ENCODE results near the gene EPB41. TPM values are rescaled to one million over a fixed set of nuclear protein-coding genes. Genes with fewer than 3 reads are reported as not detected.

The EPB41 gene
- total and polyA plus RNA-seq, 9 of the 15 experiments (the other 6 are each of a cell fraction or from before 2014, with no cell fraction given), result 3.7 to 213 (median 141) TPM

DNA sequence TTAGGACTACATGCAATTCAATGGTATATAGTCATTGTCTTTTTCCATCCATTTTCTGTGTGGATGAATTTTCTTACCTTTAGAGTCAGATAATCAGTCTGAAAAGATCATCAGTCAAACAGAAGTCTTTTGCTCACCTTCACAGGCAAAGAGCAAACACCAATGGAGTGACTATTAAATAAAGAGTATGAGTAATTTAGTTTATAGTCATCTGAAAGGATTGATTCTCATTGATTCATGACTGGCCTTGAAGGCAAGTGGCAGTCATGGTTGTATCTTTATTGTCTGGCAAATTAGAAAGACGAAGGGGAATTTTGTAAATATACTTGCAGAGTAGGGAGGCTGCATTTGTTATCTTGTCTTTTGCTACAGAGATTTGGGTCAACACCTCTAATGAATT, 89.9 kb downstream of the EPB41 start:
- TF ChIP-seq ZNF764 (CRISPR knock-in tag; IDR thresholded peaks at IDR 0.05; ENCODE audit: low read depth), result no peak
- no peak for TF ChIP-seq ZNF507 (tag; conservative IDR thresholded peaks at IDR 0.05)
- TF ChIP-seq, protein P1, sequence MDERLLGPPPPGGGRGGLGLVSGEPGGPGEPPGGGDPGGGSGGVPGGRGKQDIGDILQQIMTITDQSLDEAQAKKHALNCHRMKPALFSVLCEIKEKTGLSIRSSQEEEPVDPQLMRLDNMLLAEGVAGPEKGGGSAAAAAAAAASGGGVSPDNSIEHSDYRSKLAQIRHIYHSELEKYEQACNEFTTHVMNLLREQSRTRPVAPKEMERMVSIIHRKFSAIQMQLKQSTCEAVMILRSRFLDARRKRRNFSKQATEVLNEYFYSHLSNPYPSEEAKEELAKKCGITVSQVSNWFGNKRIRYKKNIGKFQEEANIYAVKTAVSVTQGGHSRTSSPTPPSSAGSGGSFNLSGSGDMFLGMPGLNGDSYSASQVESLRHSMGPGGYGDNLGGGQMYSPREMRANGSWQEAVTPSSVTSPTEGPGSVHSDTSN (CRISPR knock-in tag; IDR thresholded peaks at IDR 0.05; ENCODE audit: low read depth), result no peak
- TF ChIP-seq, protein P1 (tag; conservative IDR thresholded peaks at IDR 0.05; ENCODE audit: low read depth), result no peak
- no peak for TF ChIP-seq ZBTB7A (IDR thresholded peaks at IDR 0.05; ENCODE audit: borderline replicate concordance, control insufficient read depth, low read depth, low read length)
- TF ChIP-seq BMI1 (IDR thresholded peaks at IDR 0.05; ENCODE audit: low read length), result no peak
- TF ChIP-seq, protein P2, sequence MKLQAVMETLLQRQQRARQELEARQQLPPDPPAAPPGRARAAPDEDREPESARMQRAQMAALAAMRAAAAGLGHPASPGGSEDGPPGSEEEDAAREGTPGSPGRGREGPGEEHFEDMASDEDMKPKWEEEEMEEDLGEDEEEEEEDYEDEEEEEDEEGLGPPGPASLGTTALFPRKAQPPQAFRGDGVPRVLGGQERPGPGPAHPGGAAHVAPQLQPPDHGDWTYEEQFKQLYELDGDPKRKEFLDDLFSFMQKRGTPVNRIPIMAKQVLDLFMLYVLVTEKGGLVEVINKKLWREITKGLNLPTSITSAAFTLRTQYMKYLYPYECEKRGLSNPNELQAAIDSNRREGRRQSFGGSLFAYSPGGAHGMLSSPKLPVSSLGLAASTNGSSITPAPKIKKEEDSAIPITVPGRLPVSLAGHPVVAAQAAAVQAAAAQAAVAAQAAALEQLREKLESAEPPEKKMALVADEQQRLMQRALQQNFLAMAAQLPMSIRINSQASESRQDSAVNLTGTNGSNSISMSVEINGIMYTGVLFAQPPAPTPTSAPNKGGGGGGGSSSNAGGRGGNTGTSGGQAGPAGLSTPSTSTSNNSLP (IDR thresholded peaks at IDR 0.05; ENCODE audit: borderline replicate concordance, low read depth, low read length), result no peak
- TF ChIP-seq SREBF2 (CRISPR knock-in tag; IDR thresholded peaks at IDR 0.05), result no peak
- no peak for TF ChIP-seq EP400 (IDR thresholded peaks at IDR 0.05)
- TF ChIP-seq ZC3H11A (IDR thresholded peaks at IDR 0.05; ENCODE audit: low read depth, low read length), result no peak
- TF ChIP-seq DMBX1 (CRISPR knock-in tag; IDR thresholded peaks at IDR 0.05; ENCODE audit: borderline replicate concordance), result no peak
- TF ChIP-seq, protein P3, sequence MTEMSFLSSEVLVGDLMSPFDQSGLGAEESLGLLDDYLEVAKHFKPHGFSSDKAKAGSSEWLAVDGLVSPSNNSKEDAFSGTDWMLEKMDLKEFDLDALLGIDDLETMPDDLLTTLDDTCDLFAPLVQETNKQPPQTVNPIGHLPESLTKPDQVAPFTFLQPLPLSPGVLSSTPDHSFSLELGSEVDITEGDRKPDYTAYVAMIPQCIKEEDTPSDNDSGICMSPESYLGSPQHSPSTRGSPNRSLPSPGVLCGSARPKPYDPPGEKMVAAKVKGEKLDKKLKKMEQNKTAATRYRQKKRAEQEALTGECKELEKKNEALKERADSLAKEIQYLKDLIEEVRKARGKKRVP (CRISPR knock-in tag; IDR thresholded peaks at IDR 0.05), result no peak
- TF ChIP-seq ZNF184 (CRISPR knock-in tag; IDR thresholded peaks at IDR 0.05), result no peak
- TF ChIP-seq, protein P4, sequence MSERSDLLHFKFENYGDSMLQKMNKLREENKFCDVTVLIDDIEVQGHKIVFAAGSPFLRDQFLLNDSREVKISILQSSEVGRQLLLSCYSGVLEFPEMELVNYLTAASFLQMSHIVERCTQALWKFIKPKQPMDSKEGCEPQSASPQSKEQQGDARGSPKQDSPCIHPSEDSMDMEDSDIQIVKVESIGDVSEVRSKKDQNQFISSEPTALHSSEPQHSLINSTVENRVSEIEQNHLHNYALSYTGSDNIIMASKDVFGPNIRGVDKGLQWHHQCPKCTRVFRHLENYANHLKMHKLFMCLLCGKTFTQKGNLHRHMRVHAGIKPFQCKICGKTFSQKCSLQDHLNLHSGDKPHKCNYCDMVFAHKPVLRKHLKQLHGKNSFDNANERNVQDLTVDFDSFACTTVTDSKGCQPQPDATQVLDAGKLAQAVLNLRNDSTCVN (CRISPR knock-in tag; IDR thresholded peaks at IDR 0.05), result no peak
- no peak for TF ChIP-seq CAMTA2 (CRISPR knock-in tag; conservative IDR thresholded peaks at IDR 0.05)
- TF ChIP-seq RBFOX2 (IDR thresholded peaks at IDR 0.05; ENCODE audit: low read depth, low read length), result no peak
- Histone ChIP-seq H3K79me2 (ENCODE audit: control insufficient read depth, insufficient read depth, low read length) (0 out of 3 replicates have a peak, but pooled peaks cover 2% of the 10 kb centered on the region), H3K9me3 (replicated peaks; ENCODE audit: control insufficient read depth, insufficient read depth, low read depth, low read length) (no peaks in the 10 kb centered on the region), H3K9ac (ENCODE audit: insufficient read depth in 1 of 2, low read depth in 2 of 2, low read length in 2 of 2) (no peak overlapping the region), H3K9me1 (ENCODE audit: control insufficient read depth, insufficient read depth, low read length) (no peaks in the 10 kb centered on the region), H3K4me2 (ENCODE audit: insufficient read depth, low read length) (no peak overlapping the region), H3K27ac (ENCODE audit: extremely low read depth, low read depth, low read length) (no peak overlapping the region), H3K4me1 (replicated peaks in 1 of 2; ENCODE audit: control insufficient read depth in 2 of 2, insufficient read depth in 2 of 2, low read length in 2 of 2) (0 out of 5 replicates have a peak, but pooled peaks cover 0 to 4% of the 10 kb centered on the region in 2 experiments), H4K20me1 (replicated peaks; ENCODE audit: control insufficient read depth, insufficient read depth, low read length) (no peaks in the 10 kb centered on the region), H3K4me3 (no peak overlapping the region), H3K27me3 (ENCODE audit: control insufficient read depth in 2 of 2, insufficient read depth in 2 of 2, low read length in 2 of 2) (no peaks in the 10 kb centered on the region), H3K36me3 (ENCODE audit: control insufficient read depth, insufficient read depth, low read length) (peaks cover 63% of the 10 kb centered on the region), H2AFZ (ENCODE audit: low read depth, low read length) (no peak overlapping the region)
- DNase-seq (ENCODE audit: extremely low read depth in 1 of 4, low spot score in 3 of 4), result no peak
- in situ Hi-C loops (cut with MboI), result no loop called here
- no peak for ATAC-seq
- intact Hi-C loops (cut with micrococcal nuclease), result no loop called here
- FAIRE-seq, result no peak
- no TSS peak for BruUV-seq (replicated peaks)
- ChIA-PET CTCF (ENCODE audit: low intra/inter-chr PET ratio) (no interaction called here), POLR2A (interaction anchor here (0.7 to 1.2 kb wide), 3 partner anchors 13 to 28 kb away, joined by 3 to 5 read pairs (median 3); no protein-coding TSS in a partner anchor)
- 85% methylated on average over 1 of the region's 1 CpG for WGBS (ENCODE audit: insufficient coverage, low coverage, missing lambda C conversion rate)
